IPS-18c (cell line): ENCODE data around the gene RFC2.
"Not testable (repeated sequence)": the region's sequence is repeated elsewhere in the genome, so short reads cannot be mapped to it uniquely, and the experiment has no call there.

Source experiments
- H3K4me3 ChIP-seq: 2 replicates; pipeline ENCODE4 v1.7.0; 2013; ENCODE audit warnings: low read depth, mild to moderate bottlenecking, low read length, moderate library complexity; ENCODE audit not compliant: insufficient read depth
- H3K9me3 ChIP-seq: one replicate; pipeline ENCODE4 v1.6.1; 2013; ENCODE audit warnings: mild to moderate bottlenecking, low read length, moderate library complexity; ENCODE audit not compliant: control insufficient read depth, insufficient read depth

The RFC2 gene

GRCh38 chr7:74208241-74208640, 46.0 kb downstream of the RFC2 start:
- H3K4me3 ChIP-seq, H3K9me3 ChIP-seq: not testable (repeated sequence)

GRCh38 chr7:74207586-74207985, 46.6 kb downstream of the RFC2 start:
- Histone ChIP-seq H3K4me3 (no peak overlapping the region), H3K9me3 (no peaks in the 10 kb centered on the region)

- no peak overlapping the region for H3K4me3 ChIP-seq
Observed at GRCh38 chr7:74206589-74207120, 47.5 kb downstream of the RFC2 start.

DNA sequence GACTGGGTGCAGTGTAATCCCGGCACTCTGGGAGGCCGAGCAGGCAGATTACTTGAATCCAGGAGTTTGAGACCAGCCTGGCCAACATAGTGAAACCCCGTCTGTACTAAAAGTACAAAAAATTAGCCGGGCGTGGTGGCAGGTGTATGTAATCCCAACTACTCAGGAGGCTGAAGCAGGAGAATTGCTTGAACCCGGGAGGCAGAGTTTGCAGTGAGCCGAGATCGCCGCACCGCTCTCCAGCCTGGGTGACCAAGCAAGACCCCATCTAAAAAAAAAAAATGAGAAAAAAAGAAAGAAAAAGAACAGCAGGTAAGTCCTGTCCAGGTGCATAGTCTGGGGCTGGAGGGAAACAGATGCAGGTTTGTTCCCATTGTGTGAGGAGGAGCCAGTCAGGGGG, 48.1 kb downstream of the RFC2 start:
- H3K9me3 ChIP-seq, H3K4me3 ChIP-seq: not testable (repeated sequence)

More at GRCh38 chr7:74206589-74207120, 47.5 kb downstream of the RFC2 start:
- H3K9me3 ChIP-seq, result no peaks in the 10 kb centered on the region

DNA sequence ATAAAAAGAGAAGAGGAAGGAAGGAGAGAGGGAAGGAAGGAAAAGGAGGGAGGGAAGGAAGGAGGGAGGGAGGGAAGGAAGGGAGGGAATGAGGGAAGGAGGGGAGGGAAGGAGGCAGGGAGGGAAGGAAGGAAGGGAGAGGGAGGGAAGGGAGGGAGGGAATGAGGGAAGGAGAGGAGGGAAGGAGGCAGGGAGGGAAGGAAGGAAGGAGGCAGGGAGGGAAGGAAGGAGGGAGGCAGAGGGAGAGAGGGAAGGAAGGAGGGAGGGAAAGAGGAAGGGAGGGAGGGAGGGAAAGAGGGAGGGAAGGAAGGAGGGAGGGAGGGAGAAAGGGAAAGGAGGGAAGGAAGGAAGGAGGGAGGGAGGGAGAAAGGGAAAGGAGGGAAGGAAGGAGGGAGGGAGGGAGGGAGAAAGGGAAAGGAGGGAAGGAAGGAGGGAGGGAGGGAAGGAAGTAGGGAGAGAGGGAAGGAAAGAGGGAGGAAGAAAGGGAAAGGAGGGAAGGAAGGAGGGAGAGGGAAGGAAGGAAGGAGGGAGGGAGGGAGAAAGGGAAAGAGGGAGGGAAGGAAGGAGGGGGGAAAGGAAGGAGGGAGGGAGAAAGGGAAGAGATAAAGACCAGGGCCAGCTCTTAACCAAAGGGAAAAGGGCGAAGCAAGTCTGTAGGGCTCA, 50.1 kb downstream of the RFC2 start:
- Histone ChIP-seq H3K4me3 (no peak overlapping the region), H3K9me3 (no peaks in the 10 kb centered on the region)

DNA sequence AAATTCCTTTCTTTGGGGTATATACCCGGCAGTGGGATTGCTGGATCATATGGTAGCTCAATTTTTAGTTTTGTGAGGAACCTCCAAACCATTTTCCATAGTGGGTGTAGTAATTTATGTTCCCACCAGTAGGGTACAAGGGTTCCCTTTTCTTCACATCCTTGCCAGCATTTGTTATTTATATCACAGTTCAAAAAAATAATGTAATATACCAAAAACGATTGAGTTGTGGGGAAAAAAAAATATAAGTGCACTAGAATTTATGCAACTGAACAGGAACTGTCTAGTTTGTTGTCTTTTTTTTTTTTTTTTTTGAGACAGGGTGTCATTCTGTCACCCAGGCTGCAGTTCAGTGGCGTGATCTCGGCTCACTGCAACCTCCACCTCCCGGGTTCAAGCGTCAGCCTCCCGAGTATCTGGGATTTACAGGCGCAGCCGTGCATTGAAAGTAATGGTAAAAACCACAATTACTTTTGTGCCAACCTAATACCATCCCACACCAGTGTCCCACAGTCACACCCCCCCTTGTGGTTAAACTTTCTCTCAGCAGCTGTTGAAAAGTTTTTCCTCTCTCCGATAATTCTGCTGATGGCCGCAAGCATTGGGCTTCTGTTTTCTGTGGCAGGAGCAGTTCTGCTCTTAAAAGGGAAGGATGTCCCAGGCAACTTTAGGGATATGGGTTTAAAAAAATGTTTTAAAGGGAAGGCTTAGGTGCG, 51.2 kb downstream of the RFC2 start:
- Histone ChIP-seq H3K9me3 (no peaks in the 10 kb centered on the region), H3K4me3 (no peak overlapping the region)

DNA sequence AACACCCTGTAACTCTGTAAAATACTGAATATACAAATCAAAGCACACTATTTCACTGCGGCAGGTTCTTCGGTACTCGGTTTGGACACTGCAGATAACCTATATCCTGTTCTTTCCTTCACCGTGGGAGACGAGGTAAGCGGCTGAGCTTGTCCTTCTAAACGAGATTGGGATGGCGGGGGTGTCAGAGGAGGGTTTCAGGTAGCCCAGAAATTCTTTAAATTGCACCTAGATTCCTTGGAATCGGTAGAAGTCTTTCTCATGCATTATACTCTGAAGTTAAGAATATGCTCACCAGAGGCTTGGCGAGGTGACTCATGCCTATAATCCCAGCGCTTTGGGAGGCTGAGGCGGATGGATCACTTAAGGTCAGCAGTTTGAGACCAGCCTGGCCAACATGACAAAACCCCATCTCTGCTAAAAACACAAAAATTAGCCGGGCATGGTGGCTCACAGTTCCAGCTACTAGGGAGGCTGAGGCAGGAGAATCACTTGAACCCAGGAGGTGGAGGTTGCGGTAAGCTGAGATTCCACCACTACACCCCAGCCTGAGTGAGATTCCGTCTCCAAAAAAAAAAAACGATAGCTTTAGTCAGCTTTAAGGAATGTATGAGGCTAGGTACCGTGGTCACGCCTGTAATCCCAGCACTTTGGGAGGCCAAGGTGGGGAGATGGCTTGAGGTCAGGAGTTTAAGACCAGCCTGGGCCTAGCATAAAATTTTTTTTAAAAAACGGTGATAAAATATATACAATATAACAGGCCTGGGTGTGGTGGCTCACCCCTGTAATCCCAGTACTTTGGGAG, 54.4 kb downstream of the RFC2 start:
- H3K4me3 ChIP-seq, result no peak overlapping the region
- H3K9me3 ChIP-seq, result no peaks in the 10 kb centered on the region

- H3K9me3 ChIP-seq, result no peaks in the 10 kb centered on the region
- no peak overlapping the region for H3K4me3 ChIP-seq
Observed at GRCh38 chr7:74197449-74198124, 56.6 kb downstream of the RFC2 start.

- H3K4me3 ChIP-seq, H3K9me3 ChIP-seq: not testable (repeated sequence)
Observed at GRCh38 chr7:74195968-74196654, 58.1 kb downstream of the RFC2 start.

GRCh38 chr7:74195139-74195860, 58.9 kb downstream of the RFC2 start:
- H3K9me3 ChIP-seq, H3K4me3 ChIP-seq: not testable (repeated sequence)

GRCh38 chr7:74194686-74195085, 59.5 kb downstream of the RFC2 start:
- Histone ChIP-seq H3K9me3 (no peaks in the 10 kb centered on the region), H3K4me3 (no peak overlapping the region)

GRCh38 chr7:74193913-74194312, 60.3 kb downstream of the RFC2 start:
- Histone ChIP-seq H3K4me3 (no peak overlapping the region), H3K9me3 (no peaks in the 10 kb centered on the region)

DNA sequence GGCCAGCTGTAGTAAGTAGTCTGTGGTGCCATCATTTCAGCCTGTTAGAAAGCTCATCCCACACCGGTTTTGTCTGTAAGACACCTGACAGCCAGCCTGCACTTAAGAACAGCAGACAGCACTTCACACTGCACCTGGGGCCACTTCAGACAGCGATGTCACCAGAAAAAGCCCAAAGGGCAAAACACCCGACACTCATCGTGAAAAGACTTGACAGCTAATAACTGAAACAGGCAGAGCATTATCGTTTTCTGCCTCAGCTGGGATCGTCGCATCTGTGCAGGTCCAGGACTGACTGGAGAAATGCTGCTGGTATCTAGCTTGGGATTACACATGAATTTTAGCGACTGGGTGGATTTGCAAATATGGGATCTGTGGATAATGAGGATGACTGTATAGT, 61.1 kb downstream of the RFC2 start:
- no peak overlapping the region for H3K4me3 ChIP-seq
- H3K9me3 ChIP-seq, result no peaks in the 10 kb centered on the region

DNA sequence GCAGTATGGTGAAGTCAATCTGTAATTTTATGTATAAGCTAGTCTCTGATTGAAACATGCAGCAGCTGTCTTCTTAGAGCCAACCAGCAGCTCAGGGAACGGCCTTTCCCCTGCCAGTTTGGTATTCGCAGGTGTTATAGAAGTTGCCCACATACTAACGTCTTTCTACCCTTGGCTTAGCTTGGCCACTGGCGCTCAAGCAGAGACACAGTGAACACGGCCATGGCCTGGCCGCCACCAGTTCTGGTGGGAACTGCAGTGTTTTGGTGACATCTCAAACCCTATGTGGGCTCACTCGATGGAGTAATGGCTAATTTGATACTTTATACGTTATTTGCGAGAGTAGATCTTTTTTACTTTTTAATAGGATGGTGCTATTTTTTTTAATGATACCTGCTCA, 63.0 kb downstream of the RFC2 start:
- no peak overlapping the region for H3K4me3 ChIP-seq
- H3K9me3 ChIP-seq, result no peaks in the 10 kb centered on the region

DNA sequence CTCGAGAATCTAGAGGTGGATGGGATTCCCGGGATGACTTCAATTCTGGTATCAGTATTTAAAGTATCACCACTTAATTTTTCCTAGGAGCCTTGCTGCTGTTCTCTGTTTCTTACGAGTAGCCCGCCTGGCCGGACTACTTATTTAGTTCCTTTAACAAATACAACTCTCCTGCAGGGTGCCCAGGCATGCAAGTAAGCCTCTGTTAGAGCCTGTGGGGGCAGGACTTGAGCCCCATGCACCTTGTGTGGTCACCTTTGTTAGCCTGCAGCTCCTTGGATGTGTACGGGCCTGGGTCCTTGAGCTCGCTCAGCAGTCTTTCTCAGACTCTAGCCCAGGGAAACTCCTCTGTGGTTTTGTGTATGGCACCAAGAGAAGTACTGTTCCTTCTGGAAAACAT, 63.9 kb downstream of the RFC2 start:
- H3K9me3 ChIP-seq, result no peaks in the 10 kb centered on the region
- no peak overlapping the region for H3K4me3 ChIP-seq

- no peaks in the 10 kb centered on the region for H3K9me3 ChIP-seq
Observed at GRCh38 chr7:74187915-74188675, 66.1 kb downstream of the RFC2 start.

More at GRCh38 chr7:74187915-74188675, 66.1 kb downstream of the RFC2 start:
- no peak overlapping the region for H3K4me3 ChIP-seq
